ENCODE results near the gene BABAM2.

- TF ChIP-seq POLR2A (IDR thresholded peaks at IDR 0.05) (peak in 1 of 2 donors; percentile 28), CTCF (IDR thresholded peaks at IDR 0.05 in 4 of 5, conservative IDR thresholded peaks at IDR 0.05 in 1 of 5) (no peak)
Observed at GRCh38 chr2:28163627-28164279, 273.2 kb downstream of the BABAM2 start.

Data from gastrocnemius medialis (tissue), 4 donors.